SH-SY5Y (cell line): ENCODE results near the gene TESMIN.

Experiments used
- GATA2 ChIP-seq: IDR thresholded peaks from 2 replicates; pipeline ENCODE4 v1.6.1; 2011; ENCODE audit warnings: mild to moderate bottlenecking, low read depth, low read length
- GATA3 ChIP-seq: IDR thresholded peaks from 2 replicates; pipeline ENCODE4 v1.6.1; 2011; ENCODE audit warnings: low read depth, mild to moderate bottlenecking, low read length, moderate library complexity

The TESMIN gene

DNA sequence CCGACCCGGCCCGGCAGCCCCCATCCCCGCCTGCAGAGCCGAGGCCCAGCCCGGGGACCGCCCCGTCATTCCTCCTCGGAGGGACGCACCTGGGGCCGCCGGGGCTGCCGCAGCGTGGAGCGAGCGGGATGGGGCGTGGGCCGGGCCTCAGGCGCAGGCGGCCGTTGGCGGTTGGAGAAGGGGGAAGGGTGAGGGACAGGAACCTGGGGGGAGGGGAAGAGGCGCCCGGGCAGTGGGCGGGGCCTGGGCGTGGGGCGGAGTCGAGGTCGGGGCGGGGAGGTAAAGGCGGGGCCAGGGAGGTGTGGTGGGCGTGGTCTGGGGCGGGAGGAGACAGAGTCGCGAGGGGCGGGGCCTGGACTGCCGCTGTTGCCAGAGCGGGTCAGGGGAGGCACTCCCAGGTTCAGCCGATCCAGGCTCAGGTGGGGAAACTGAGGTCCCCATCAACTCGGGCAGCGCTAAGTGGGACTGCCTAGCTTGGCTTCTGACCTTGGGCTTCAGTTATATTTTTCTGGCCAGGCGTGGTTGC, at the start of gene TESMIN:
Gene TESMIN (minus strand): TSS at position 190 of the 526 bp plus-strand sequence. CDS start 860 bp downstream, outside the sequence.
- TF ChIP-seq GATA3 (no peak), GATA2 (no peak)

- TF ChIP-seq GATA3 (no peak), GATA2 (no peak)
These were observed 47.0 kb upstream of the TESMIN start for GRCh38 chr11:68798221-68798813.

DNA sequence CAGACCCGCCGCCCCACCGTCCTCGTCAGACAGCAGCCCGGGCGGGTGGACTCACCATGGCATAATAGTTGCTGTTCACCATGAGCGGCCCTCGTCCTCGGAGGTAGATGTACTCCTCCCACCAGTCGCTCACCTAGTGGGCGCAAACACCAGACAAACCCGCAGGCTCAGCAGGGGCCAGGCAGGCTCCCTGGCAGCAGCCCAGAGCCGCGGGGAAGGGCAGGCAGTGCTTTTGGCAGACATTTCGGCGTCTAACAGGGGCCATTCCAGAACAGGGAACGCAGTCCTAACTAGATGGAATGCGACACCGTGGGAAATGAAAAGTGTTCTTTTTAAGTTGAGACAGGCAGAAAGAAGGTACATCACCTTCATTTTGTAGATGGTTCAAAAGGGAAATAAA, 45.5 kb upstream of the TESMIN start:
- TF ChIP-seq GATA3, result no peak
- TF ChIP-seq GATA2, result no peak

DNA sequence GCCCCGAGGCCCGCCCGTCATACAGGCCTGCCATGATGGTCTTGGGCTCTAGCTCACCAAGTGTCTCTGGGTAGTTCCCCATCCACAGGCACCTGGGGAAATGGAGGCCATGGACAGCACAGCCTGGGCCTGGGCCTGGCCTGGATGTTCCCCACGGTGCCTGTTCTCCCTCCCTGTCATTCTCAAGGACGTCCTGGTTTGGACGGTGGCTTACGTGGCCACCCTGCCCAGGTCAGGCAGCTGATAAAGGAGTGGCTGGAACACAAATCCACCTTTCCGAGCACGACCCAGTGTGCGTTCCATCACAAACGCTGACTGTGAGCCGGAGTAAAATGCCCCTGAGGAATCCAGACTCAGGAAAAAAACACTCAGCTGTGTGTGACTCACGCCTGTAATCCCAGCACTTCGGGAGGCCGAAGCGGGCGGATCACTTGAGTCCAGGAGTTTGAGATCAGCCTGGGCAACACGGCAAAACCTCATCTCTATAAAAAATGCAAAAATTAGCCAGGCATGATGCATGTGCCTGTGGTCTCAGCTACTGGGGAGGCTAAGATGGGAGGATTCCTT, 41.2 kb upstream of the TESMIN start:
- no peak for TF ChIP-seq GATA2
- no peak for TF ChIP-seq GATA3

GRCh38 chr11:68784653-68785052, 33.3 kb upstream of the TESMIN start:
- TF ChIP-seq GATA2, result no peak
- no peak for TF ChIP-seq GATA3

- TF ChIP-seq GATA3, result no peak
- TF ChIP-seq GATA2, result no peak
These were observed 32.0 kb upstream of the TESMIN start for GRCh38 chr11:68783216-68783821.

DNA sequence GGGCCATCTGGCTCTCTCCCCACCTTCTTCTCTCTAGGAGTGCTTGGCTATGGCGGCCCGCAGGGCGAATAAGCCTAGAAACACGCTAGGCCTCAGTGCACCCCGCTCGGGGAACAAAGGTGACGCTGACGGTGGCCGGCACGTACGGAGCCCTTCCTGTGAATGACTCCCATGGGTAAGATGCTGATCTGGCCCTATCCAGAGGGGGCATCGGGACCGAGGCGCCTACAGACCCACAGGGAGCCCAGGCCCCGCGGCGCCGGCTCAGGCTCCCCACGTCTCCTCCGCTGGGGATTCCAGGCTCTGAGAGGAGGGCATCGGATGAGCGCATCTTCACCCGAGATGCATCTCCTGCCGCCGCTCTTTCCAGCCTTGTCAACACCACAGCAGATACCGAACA, 31.4 kb upstream of the TESMIN start:
- no peak for TF ChIP-seq GATA3

DNA sequence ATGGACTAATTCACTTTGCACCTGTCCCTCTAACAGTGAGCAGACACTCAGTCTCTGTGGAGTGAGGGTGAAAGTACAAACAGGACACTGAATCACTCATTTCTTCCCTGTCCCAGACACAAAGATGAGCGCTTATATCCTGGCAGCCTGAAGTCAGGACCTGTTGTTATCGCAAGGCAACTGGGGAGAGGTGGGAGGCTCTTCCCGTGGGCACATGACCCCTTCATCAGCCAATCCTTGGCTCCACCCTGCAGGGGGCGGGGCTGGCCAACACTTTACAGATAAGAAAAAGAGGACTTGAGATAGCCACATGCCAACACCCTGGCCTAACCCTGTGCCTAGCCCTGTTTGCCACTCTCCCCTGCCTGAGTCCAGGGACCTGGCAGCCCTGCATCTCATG, 29.5 kb upstream of the TESMIN start:
- TF ChIP-seq GATA3 (no peak), GATA2 (no peak)

GRCh38 chr11:68778205-68778604, 26.9 kb upstream of the TESMIN start:
- no peak for TF ChIP-seq GATA3
- TF ChIP-seq GATA2, result no peak

DNA sequence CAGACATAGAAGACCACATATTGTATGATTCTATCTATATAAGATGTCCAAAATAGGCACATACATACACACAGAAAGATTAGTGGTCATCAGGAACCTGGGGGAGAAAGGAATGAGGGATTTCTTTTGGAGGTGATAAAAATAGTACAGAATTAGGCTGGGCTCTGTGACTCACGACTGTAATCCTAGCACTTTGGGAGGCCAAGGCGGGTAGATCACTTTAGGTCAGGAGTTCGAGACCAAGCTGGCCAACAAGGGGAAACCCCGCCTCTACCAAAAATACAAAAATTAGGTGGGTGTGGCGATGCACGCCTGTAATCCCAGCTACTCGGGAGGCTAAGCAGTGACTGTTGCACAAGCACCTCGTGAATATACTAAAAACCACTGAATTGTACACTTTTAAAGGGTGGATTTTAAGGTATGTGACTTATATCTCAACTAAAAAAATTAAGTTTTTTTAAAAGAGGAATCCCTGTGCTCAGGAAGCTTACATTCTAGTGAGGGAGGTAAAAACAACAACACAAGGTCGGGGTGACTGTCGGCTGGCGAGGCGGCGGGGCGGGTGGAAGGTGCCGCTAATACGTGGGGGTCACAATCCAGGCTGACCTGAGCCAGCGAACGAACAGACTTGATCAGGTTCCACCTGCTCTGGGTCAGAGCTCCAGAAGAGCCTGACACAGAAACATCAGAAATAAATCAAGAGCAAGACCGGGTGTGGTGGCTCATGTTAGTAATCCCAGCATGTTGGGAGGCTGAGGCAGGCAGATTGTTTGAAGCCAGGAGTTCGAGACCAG, 25.3 kb upstream of the TESMIN start:
- TF ChIP-seq GATA2 (no peak), GATA3 (no peak)

DNA sequence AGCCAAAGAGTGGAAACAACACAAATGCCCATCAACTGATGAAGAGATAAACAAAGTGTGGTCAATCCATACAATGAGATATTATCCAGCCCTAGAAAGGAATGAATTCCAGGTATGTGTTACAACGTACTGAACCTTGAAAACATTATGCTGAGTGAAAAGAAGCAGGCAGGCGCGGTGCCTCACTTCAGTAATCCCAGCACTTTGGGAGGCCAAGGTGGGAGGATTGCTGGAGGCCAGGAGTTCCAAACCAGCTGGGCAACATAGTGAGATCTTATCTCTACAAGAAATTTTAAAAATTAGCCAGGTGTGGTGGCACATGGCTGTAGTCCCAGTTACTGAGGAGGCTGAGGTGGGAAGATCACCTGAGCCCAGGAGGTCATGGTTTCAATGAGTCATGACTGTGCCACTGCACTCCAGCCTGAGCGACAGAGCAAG, 24.6 kb upstream of the TESMIN start:
- TF ChIP-seq GATA3, result no peak
- TF ChIP-seq GATA2, result no peak

- TF ChIP-seq GATA3 (no peak), GATA2 (no peak)
These were observed 22.9 kb upstream of the TESMIN start for GRCh38 chr11:68774194-68774585.

- no peak for TF ChIP-seq GATA2
- TF ChIP-seq GATA3, result no peak
These were observed 22.3 kb upstream of the TESMIN start for GRCh38 chr11:68773521-68774193.

GRCh38 chr11:68772936-68773335, 21.6 kb upstream of the TESMIN start:
- TF ChIP-seq GATA2, result no peak
- TF ChIP-seq GATA3, result no peak

DNA sequence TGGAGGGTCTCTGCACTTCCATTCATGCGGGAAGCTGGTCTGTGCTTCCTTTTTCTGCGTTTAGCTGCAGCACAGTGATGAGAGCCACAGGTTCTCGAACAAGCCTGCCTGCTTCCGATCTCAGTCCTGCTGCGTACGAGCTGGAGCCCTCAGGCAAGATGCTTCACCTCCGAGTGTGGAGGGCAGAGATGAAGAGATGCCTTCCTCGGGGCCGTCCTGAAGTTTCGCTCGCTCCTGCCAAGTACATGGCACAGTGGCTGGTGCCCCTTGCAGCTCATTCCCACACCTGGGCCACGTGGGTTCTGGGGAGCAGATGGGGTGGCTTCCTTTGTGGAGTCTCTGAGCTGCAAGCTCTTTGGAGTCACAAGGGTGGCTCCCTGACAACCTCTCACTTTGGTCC, 19.5 kb upstream of the TESMIN start:
- TF ChIP-seq GATA3, result no peak
- no peak for TF ChIP-seq GATA2
